Transverse colon (tissue), 4 donors: Measurements from ENCODE around the gene SKAP2. TPM values are rescaled to one million over a fixed set of nuclear protein-coding genes. Genes with fewer than 3 reads are reported as not detected.

Source experiments
- DNase-seq: peaks from one replicate; pipeline ENCODE4 v3.0.0-alpha.2; 2019
- H3K27ac ChIP-seq, 4 donors: fragments of 200-600 bp; sonication (generic); 2 replicates each; pipeline ENCODE4 v1.5.1; 2016 to 2018; ENCODE audit warnings: inconsistent platforms in 4 of 4
- H3K27me3 ChIP-seq: fragments of 200-600 bp; sonication (generic); 2 replicates; pipeline ENCODE4 v1.5.1; 2017; ENCODE audit warnings: inconsistent platforms
- H3K36me3 ChIP-seq, 4 donors: fragments of 200-600 bp; sonication (generic); 2 replicates each; pipeline ENCODE4 v1.5.1; 2017 to 2019; ENCODE audit warnings: inconsistent platforms in 4 of 4
- H3K4me1 ChIP-seq, 4 donors: fragments of 200-600 bp; sonication (generic); 2 replicates each; pipeline ENCODE4 v1.5.1; 2017 to 2020; ENCODE audit warnings: inconsistent platforms in 4 of 4
- H3K4me3 ChIP-seq, 4 donors: fragments of 200-600 bp; sonication (generic); 1 replicate in 1 of 4; 2 replicates in 3 of 4; pipeline versions ENCODE4 v1.5.1 to v1.6.1; 2017 to 2019; ENCODE audit warnings: inconsistent platforms in 4 of 4
- H3K9me3 ChIP-seq, 2 donors: fragments of 200-600 bp; sonication (generic); 2 replicates each; pipeline ENCODE4 v1.5.1; 2017 to 2019; ENCODE audit warnings: inconsistent platforms in 2 of 2
- CTCF ChIP-seq, 5 experiments: fragments of 200-600 bp in 3 of 5; fragments of 450-650 bp in 2 of 5; sonication (generic) in 3 of 5; IDR thresholded peaks; 1 replicate in 2 of 5; 2 replicates in 3 of 5; pipeline ENCODE4 v1.5.1; 2016 to 2017; ENCODE audit warnings: antibody characterized with exemption in 5 of 5, inconsistent platforms in 3 of 5, mild to moderate bottlenecking in 2 of 5, moderate library complexity in 1 of 5
- EP300 ChIP-seq: sonication (generic); formaldehyde crosslinking; IDR thresholded peaks from one replicate; pipeline ENCODE4 v1.6.1; 2017; ENCODE audit warnings: antibody characterized with exemption, low read depth
- POLR2A ChIP-seq: fragments of 450-650 bp; IDR thresholded peaks from one replicate; pipeline ENCODE4 v1.6.1; 2016; ENCODE audit warnings: antibody characterized with exemption, mild to moderate bottlenecking, moderate library complexity
- POLR2AphosphoS5 ChIP-seq, 3 donors: sonication (generic); formaldehyde crosslinking; IDR thresholded peaks; one replicate each; pipeline ENCODE4 v1.6.1; 2016; ENCODE audit warnings: antibody characterized with exemption in 3 of 3
- WGBS, 2 donors: methylation state at CpG; one replicate each; pipeline ENCODE4 v1.1.5; 2018; ENCODE audit warnings: low coverage in 1 of 2; 5-methylcytosine and 5-hydroxymethylcytosine counted together
- in situ Hi-C, 4 donors: fragments of 200-750 bp; cut with MboI; loops; one replicate each; pipeline versions ENCODE4 v1.15.0 to v1.15.1; 2017; ENCODE audit warnings: low sequenced_read_pairs in 3 of 4, low pct_ligation_motif_present in 1 of 4, low pct_unique_long_range_greater_than_20kb in 1 of 4
- intact Hi-C: fragments of 100-400 bp; cut with DNase I; formaldehyde crosslinking; loops from one replicate; pipeline ENCODE4 v1.15.1; 2023; ENCODE audit warnings: low total_unique reads
- total RNA-seq, 4 donors: library from RNA; depleted of rRNA; stranded (reverse); fragments of >200 nt; gene quantifications; one replicate each; pipeline ENCODE4 v1.1.0, GENCODE V29; 2016

SKAP2 gene
- total RNA-seq, 4 donors from 2014 or later, result 2.6 to 35.2 (median 23.8) TPM

GRCh38 chr7:26779978-26780595 lies 84.3 kb downstream of the SKAP2 start:
- 93 to 100% methylated on average over 1 of the region's 1 CpG for WGBS, 2 donors

GRCh38 chr7:26777385-26777784 lies 87.0 kb downstream of the SKAP2 start:
- no peak for TF ChIP-seq POLR2AphosphoS5 (IDR thresholded peaks at IDR 0.05)
- TF ChIP-seq POLR2A, result no peak
- no peak for TF ChIP-seq EP300
- no peak for TF ChIP-seq CTCF (IDR thresholded peaks at IDR 0.05)
- Histone ChIP-seq H3K36me3 (peaks cover 0 to 1% (median 0%) of the 10 kb centered on the region in 4 donors), H3K27ac (no peak overlapping the region), H3K9me3 (no peaks in the 10 kb centered on the region), H3K4me3 (no peak overlapping the region), H3K27me3 (no peaks in the 10 kb centered on the region), H3K4me1 (no peaks in the 10 kb centered on the region)
- no peak for DNase-seq
- in situ Hi-C loops, result no loop called here
- intact Hi-C loops, result no loop called here

More at GRCh38 chr7:26779978-26780595, 84.3 kb downstream of the SKAP2 start:
- Histone ChIP-seq H3K4me3 (no peak overlapping the region), H3K27me3 (no peaks in the 10 kb centered on the region), H3K27ac (no peak overlapping the region), H3K9me3 (no peaks in the 10 kb centered on the region), H3K4me1 (no peaks in the 10 kb centered on the region), H3K36me3 (no peaks in the 10 kb centered on the region)
- no peak for DNase-seq
- intact Hi-C loops, result no loop called here
- TF ChIP-seq POLR2AphosphoS5 (IDR thresholded peaks at IDR 0.05), result no peak
- in situ Hi-C loops, result no loop called here

GRCh38 chr7:26760501-26760900 lies 103.9 kb downstream of the SKAP2 start:
- WGBS, 2 donors, result 77 to 91% methylated on average over 1 of the region's 1 CpG
- Histone ChIP-seq H3K27ac (no peak overlapping the region), H3K4me3 (no peak overlapping the region), H3K36me3 (no peaks in the 10 kb centered on the region), H3K27me3 (no peaks in the 10 kb centered on the region), H3K9me3 (peaks cover 0 to 5% of the 10 kb centered on the region in 2 donors), H3K4me1 (no peaks in the 10 kb centered on the region)
- TF ChIP-seq EP300 (no peak), POLR2A (no peak), CTCF (IDR thresholded peaks at IDR 0.05) (no peak), POLR2AphosphoS5 (IDR thresholded peaks at IDR 0.05) (no peak)
- intact Hi-C loops (no loop called here), in situ Hi-C loops (no loop called here)
- DNase-seq, result no peak

GRCh38 chr7:26759108-26759507 lies 105.3 kb downstream of the SKAP2 start:
- H3K36me3 ChIP-seq, result no peaks in the 10 kb centered on the region
- WGBS, 2 donors, result 86 to 90% methylated on average over 2 of the region's 2 CpGs
- H3K4me3 ChIP-seq, result no peak overlapping the region
- H3K4me1 ChIP-seq, result no peaks in the 10 kb centered on the region
- in situ Hi-C loops (no loop called here), intact Hi-C loops (no loop called here)
- no peaks in the 10 kb centered on the region for H3K27me3 ChIP-seq
- no peak overlapping the region for H3K27ac ChIP-seq
- peaks cover 0 to 5% of the 10 kb centered on the region in 2 donors for H3K9me3 ChIP-seq
- DNase-seq, result no peak
- TF ChIP-seq CTCF (IDR thresholded peaks at IDR 0.05) (no peak), EP300 (no peak), POLR2AphosphoS5 (IDR thresholded peaks at IDR 0.05) (no peak), POLR2A (no peak)

- WGBS, 2 donors, result 49 to 65% methylated on average over 2 of the region's 2 CpGs
- in situ Hi-C loops (no loop called here), intact Hi-C loops (no loop called here)
- Histone ChIP-seq H3K9me3 (no peaks in the 10 kb centered on the region), H3K4me3 (no peak overlapping the region), H3K27me3 (no peaks in the 10 kb centered on the region), H3K4me1 (no peaks in the 10 kb centered on the region), H3K36me3 (peaks cover 0 to 7% (median 0%) of the 10 kb centered on the region in 4 donors), H3K27ac (no peak overlapping the region)
- no peak for DNase-seq
- TF ChIP-seq POLR2A, result no peak
- TF ChIP-seq POLR2AphosphoS5 (IDR thresholded peaks at IDR 0.05), result no peak
- no peak for TF ChIP-seq CTCF (IDR thresholded peaks at IDR 0.05)
- TF ChIP-seq EP300, result no peak
Observed at GRCh38 chr7:26743205-26743604, 121.2 kb downstream of the SKAP2 start.
